Hair follicular keratinocyte (primary cell): ENCODE measurements around the gene MSH4. TPM values are rescaled to one million over a fixed set of nuclear protein-coding genes. Genes with fewer than 3 reads are reported as not detected.

ENCODE experiments used
- total RNA-seq: library from RNA; depleted of rRNA; stranded (reverse); fragments of >200 nt; gene quantifications from 2 replicates; pipeline ENCODE4 v1.2.3, GENCODE V29; 2015

Gene MSH4
- total RNA-seq: 0.15 TPM in 1 of 2 replicates, not detected in the other

GRCh38 chr1:75796376-75797272 lies at the start of gene MSH4:
Gene MSH4, plus strand, starts transcription at chr1:75796882. Its CDS starts 104 bp downstream, at chr1:75796986.

GRCh38 chr1:75785983-75786853 lies 10.5 kb upstream of the MSH4 start, which contains the start of gene RABGGTB:
Gene RABGGTB, plus strand, starts transcription at chr1:75786256. Its CDS starts 16 bp downstream, at chr1:75786272.

GRCh38 chr1:75932304-75932703 lies 135.6 kb downstream of the MSH4 start, which contains the start of gene ASB17:
Gene ASB17, minus strand, starts transcription at chr1:75932404. Its CDS starts 113 bp downstream, at chr1:75932291.

Other genes starting within 250 kb of the MSH4 start
- 1.3 and 2.0 TPM in 2 replicates for gene SLC44A5, start 185.8 kb upstream of the MSH4 start, total RNA-seq
- 28.4 and 28.9 TPM in 2 replicates for gene ACADM, start 72.2 kb upstream of the MSH4 start, total RNA-seq
- gene RABGGTB, start 10.6 kb upstream of the MSH4 start, total RNA-seq: 75.3 and 84.7 TPM in 2 replicates
- not detected in 2 replicates for gene ASB17, start 135.5 kb downstream of the MSH4 start, total RNA-seq